ENCODE data around the gene AGTRAP. TPM values are rescaled to one million over a fixed set of nuclear protein-coding genes. Genes with fewer than 3 reads are reported as not detected.

AGTRAP gene
- total RNA-seq, 1 donor from 2014 or later, result 25.1 TPM

DNA sequence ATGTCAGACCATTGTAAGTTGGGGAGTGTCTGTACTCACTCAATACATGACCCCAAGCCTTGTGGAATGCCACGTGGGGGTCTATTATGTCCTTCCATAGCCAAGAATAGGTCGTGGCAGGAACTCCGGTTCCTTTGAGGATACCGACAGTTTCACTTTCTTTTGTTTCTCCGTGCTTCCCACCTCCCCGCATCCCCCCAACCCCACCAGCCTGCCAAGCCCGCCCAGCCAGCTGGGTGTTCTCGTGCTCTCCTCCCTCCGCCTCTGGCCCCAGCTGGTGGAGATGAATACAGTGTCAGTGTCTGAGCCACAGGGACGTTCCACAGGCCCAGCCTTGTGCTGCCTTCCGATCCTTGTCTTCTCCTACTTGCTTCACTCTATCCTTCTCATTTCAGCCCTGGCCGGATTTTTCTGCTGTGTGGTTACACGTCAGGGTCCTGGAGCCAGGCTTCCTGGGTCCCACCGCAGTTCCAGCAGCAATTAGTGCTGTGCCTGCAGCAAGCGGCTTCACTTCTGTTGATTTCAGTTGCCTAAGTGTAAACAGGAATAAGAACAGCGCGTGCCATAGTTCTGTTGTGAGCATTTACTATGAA, 4.1 kb upstream of the AGTRAP start:
- DNase-seq (ENCODE audit: low spot score), result peak; percentile 38
- Mint-ChIP-seq H3K27ac (ENCODE audit: unreplicated experiment) (peak overlapping the region; percentile 52), H3K4me3 (ENCODE audit: unreplicated experiment) (no peak overlapping the region), H3K4me1 (ENCODE audit: unreplicated experiment) (peaks cover 23% of the 10 kb centered on the region), H3K9me3 (ENCODE audit: unreplicated experiment) (no peaks in the 10 kb centered on the region), H3K36me3 (ENCODE audit: low read depth, unreplicated experiment) (no peaks in the 10 kb centered on the region), H3K27me3 (ENCODE audit: unreplicated experiment) (peaks cover 4% of the 10 kb centered on the region)
- no peak for TF ChIP-seq CTCF (IDR thresholded peaks at IDR 0.05; ENCODE audit: unreplicated experiment)

- TF ChIP-seq CTCF (IDR thresholded peaks at IDR 0.05; ENCODE audit: unreplicated experiment), result no peak
- Mint-ChIP-seq H3K27ac (ENCODE audit: unreplicated experiment) (no peak overlapping the region), H3K4me1 (ENCODE audit: unreplicated experiment) (peaks cover 26% of the 10 kb centered on the region)
These were observed 2.6 kb upstream of the AGTRAP start for GRCh38 chr1:11733306-11733705.

DNA sequence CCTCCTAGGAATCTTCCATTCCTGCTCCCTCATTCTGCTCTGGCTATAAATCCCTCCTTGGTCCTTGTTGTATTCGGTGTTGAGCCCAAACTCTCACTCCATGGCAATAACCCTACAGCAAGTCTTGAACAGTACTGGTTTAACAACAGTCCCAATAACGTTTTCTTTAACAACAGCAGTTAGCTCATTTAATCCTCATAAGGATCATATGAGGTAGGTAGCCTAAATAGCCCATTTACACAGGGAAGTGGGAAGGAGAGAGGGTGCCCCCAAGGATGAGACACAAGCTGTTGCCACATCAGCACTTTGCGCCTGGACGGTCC, 444 bp upstream of the AGTRAP start:
- peak overlapping the region; percentile 52 for H3K27ac Mint-ChIP-seq (ENCODE audit: unreplicated experiment)
- H3K4me3 Mint-ChIP-seq (ENCODE audit: unreplicated experiment), result peak overlapping the region; percentile 58
- no peaks in the 10 kb centered on the region for H3K9me3 Mint-ChIP-seq (ENCODE audit: unreplicated experiment)
- H3K36me3 Mint-ChIP-seq (ENCODE audit: low read depth, unreplicated experiment), result no peaks in the 10 kb centered on the region
- TF ChIP-seq CTCF (IDR thresholded peaks at IDR 0.05; ENCODE audit: unreplicated experiment), result no peak
- peaks cover 19% of the 10 kb centered on the region for H3K4me1 Mint-ChIP-seq (ENCODE audit: unreplicated experiment)
- no peak for DNase-seq (ENCODE audit: low spot score)
- H3K27me3 Mint-ChIP-seq (ENCODE audit: unreplicated experiment), result peaks cover 6% of the 10 kb centered on the region

More at GRCh38 chr1:11733306-11733705, 2.6 kb upstream of the AGTRAP start:
- Mint-ChIP-seq H3K36me3 (ENCODE audit: low read depth, unreplicated experiment) (no peaks in the 10 kb centered on the region), H3K9me3 (ENCODE audit: unreplicated experiment) (no peaks in the 10 kb centered on the region), H3K27me3 (ENCODE audit: unreplicated experiment) (peaks cover 4% of the 10 kb centered on the region), H3K4me3 (ENCODE audit: unreplicated experiment) (no peak overlapping the region)
- no peak for DNase-seq (ENCODE audit: low spot score)

DNA sequence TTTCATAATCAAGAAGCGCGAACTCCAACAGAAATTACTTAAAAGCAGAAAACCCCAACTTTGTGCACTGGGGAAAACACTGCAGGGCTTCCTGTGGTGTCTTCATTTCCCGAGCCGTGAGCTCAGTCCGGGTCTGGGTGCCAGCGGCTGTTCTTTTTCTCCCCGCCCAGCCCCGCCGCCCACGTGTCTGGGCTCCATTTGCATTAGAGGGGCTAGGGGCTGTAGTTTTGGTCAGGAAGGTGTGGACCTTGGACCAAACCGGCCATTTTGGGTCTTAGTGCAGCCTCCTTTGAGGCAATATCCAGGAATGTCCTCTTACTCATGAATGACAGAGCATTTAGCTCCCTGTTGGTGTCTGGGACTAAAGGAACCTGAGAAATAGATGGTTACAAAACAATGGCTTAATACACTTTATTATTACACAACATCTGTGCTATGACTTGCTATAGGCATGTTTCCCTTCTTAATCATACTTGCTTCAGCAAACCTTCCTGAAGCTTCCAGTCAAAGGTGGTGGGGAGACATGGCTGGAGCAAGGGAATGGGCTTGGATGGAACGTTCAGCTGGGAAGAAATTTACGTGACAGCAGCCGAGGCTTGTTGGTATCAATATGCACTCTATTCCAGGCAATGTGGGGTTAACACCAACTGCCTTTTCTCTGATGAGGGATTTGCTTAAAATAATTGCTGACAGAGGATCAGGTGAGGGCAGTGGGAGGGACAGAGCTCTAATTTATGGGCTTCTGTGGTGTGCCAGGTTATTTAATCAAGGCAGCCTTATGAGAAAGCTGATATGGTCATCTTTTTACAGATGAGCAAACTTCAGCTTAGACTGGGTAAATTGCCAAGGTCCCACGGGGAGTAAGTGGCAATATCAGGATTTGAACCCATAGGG, 1.1 kb downstream of the AGTRAP start:
- Mint-ChIP-seq H3K27ac (ENCODE audit: unreplicated experiment) (peak overlapping the region; percentile 55), H3K4me3 (ENCODE audit: unreplicated experiment) (peak overlapping the region; percentile 90), H3K27me3 (ENCODE audit: unreplicated experiment) (peaks cover 3% of the 10 kb centered on the region), H3K36me3 (ENCODE audit: low read depth, unreplicated experiment) (no peaks in the 10 kb centered on the region), H3K9me3 (ENCODE audit: unreplicated experiment) (no peaks in the 10 kb centered on the region), H3K4me1 (ENCODE audit: unreplicated experiment) (peaks cover 15% of the 10 kb centered on the region)
- peak; percentile 37 for DNase-seq (ENCODE audit: low spot score)
- TF ChIP-seq CTCF (IDR thresholded peaks at IDR 0.05; ENCODE audit: unreplicated experiment), result no peak

GRCh38 chr1:11738096-11738495, 2.2 kb downstream of the AGTRAP start:
- no peak for DNase-seq (ENCODE audit: low spot score)
- H3K27ac Mint-ChIP-seq (ENCODE audit: unreplicated experiment), result no peak overlapping the region
- no peaks in the 10 kb centered on the region for H3K36me3 Mint-ChIP-seq (ENCODE audit: low read depth, unreplicated experiment)
- H3K9me3 Mint-ChIP-seq (ENCODE audit: unreplicated experiment), result no peaks in the 10 kb centered on the region
- peaks cover 4% of the 10 kb centered on the region for H3K27me3 Mint-ChIP-seq (ENCODE audit: unreplicated experiment)
- H3K4me3 Mint-ChIP-seq (ENCODE audit: unreplicated experiment), result no peak overlapping the region
- H3K4me1 Mint-ChIP-seq (ENCODE audit: unreplicated experiment), result peaks cover 14% of the 10 kb centered on the region
- TF ChIP-seq CTCF (IDR thresholded peaks at IDR 0.05; ENCODE audit: unreplicated experiment), result no peak

All from endothelial cell (in vitro differentiated cells).